Hippocampal formation (tissue), 2 donors: Measurements from ENCODE around the gene WNT9B.

Source experiments
- DNase-seq, 2 donors: peaks; one replicate each; lab custom pipeline; 2025; lab: John Stamatoyannopoulos, UW

Gene WNT9B

DNA sequence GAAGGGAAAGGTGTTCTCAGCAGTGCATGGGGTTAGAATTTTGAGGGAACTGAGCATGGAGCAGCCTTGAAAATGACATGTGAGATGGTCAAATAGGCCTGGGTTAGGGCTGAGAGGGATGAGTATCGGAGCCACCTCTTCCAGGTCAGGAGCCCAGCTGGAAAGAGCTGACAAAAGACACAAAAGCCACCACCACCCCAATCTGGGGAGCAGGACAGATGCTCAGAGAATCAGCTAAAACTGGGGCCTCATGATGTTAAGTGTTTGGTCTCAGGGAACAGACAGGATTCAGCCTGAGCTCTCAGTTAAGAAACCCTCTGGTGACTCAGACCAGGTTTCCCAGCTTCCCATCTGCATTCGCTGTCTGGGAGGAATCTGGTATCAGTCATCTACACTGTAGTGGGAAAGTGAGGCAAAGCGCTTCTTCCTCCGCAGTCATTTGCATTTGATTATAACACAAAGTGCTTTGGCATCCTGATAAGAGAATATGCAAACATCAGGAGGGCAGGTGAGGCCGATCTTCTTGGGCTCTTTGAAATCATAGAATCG is 2.6 kb downstream of the WNT9B start:
- DNase-seq, result no peak

- DNase-seq, result no peak
These were observed 3.1 kb downstream of the WNT9B start for GRCh38 chr17:46854515-46854914.

GRCh38 chr17:46854948-46855347 is 3.6 kb downstream of the WNT9B start:
- DNase-seq, result no peak

- no peak for DNase-seq
These were observed 6.2 kb downstream of the WNT9B start for GRCh38 chr17:46857600-46857999.

GRCh38 chr17:46859996-46860395 is 8.6 kb downstream of the WNT9B start:
- no peak for DNase-seq

DNA sequence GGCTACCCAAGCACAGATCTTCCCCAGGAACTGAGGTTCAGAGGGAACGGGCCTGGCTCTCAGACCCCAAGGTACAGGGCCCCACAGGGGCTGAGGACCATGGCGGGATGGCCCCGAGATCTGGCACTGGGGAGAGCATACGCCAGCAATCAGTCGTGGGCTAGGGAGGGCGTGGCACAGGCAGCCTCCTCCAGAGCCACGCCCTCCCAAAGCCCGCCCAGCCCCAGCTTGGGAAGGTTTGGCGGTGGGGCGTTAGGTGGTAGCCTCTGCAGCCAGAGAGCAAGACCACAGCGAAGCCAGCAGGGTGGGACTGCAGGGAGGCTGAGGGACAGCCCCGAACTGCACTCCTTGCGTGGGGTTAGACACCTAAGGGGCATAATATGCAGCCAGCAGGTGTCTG is 11.6 kb downstream of the WNT9B start:
- DNase-seq, result no peak

- no peak for DNase-seq
These were observed 12.2 kb downstream of the WNT9B start for GRCh38 chr17:46863383-46864121.

- no peak for DNase-seq
These were observed 13.7 kb downstream of the WNT9B start for GRCh38 chr17:46865100-46865499.

DNA sequence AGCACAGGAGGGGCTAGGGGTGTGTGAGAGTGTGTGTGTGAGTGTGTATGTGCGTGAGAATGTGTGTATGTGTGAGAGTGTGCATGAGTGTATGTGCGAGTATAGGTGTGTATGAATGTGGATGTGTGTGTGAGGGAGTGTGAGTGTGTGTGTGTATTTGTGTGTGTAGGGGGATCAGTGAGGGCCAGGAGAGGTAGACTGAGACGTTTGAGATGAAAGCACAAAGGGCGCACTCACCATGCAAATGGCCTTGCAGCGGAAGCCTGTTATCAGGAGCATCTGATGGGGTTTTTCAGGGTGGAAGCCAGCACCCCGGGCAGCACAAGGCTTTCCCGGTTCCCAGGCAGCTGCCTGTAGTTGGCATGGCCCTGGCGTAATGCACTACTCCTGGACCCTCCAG is 14.9 kb downstream of the WNT9B start:
- no peak for DNase-seq

GRCh38 chr17:46866747-46867146 is 15.4 kb downstream of the WNT9B start:
- no peak for DNase-seq

GRCh38 chr17:46868689-46869187 is 17.4 kb downstream of the WNT9B start:
- DNase-seq, result no peak

- no peak for DNase-seq
These were observed 17.9 kb downstream of the WNT9B start for GRCh38 chr17:46869296-46869695.

- no peak for DNase-seq
These were observed 18.8 kb downstream of the WNT9B start for GRCh38 chr17:46869975-46870803.

DNA sequence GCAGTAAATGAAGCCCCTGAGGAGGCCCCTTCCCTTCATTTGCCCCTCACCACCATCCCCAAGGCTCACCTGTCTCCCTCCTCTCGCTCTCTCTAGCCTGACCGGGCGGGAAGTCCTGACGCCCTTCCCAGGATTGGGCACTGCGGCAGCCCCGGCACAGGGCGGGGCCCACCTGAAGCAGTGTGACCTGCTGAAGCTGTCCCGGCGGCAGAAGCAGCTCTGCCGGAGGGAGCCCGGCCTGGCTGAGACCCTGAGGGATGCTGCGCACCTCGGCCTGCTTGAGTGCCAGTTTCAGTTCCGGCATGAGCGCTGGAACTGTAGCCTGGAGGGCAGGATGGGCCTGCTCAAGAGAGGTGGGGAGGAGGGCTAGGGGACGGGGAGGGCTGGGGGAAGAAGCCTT is 21.0 kb downstream of the WNT9B start:
- no peak for DNase-seq

DNA sequence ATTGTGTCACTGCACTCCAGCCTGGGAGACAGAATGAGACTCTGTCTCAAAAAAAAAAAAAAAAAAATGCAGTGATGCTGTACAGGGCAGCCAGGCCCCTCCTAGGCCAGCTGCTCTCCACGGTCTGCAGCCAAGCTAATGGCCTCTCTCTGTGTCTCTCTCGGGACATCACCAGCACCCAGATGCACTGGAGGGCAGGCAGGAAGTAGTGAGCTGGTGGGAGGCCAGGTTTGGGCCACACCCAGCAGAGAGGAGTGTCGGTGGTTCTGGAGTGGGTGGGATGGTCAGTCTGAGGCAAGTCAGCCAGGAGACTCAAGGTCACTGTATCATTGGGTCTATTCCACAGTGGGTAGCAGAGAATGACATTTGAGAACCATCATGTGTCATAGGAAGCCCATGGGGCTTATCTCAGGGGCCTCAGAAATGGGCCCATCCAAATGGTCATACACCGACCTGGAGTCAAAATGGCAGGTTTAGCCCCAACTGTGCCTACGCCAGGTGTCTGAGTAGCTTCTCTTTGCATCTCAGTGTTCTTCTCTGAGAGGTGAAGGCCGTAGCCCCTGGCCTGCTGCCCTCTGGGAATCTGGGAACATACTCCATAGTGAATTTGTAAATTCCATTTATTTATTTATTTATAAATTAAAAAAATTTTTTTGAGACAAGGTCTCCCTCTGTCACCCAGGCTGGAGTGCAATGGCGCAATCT is 22.7 kb downstream of the WNT9B start:
- no peak for DNase-seq

- DNase-seq, result no peak
These were observed 23.5 kb downstream of the WNT9B start for GRCh38 chr17:46874906-46875305.

DNA sequence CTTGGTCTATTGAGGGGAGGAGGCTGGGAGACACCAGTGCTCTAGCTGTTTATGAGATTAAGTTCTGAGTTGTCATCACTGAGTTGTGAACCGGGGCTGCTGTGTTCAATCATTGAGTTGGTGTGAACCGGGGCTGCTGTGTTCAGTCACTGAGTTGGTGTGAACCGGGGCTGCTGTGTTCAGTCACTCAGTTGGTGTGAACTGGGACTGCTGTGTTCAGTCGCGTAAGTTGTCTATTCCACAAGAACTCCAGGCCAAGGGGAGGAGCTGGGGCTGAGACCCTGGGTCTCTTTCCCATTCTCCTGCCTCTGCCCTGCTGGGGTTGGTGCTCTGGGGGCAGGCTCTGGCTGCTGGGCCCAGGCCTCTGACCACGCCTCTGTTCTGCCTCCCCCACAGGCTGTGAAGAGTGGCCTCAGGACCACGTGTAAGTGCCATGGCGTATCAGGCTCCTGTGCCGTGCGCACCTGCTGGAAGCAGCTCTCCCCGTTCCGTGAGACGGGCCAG is 24.5 kb downstream of the WNT9B start:
- DNase-seq, result no peak

DNA sequence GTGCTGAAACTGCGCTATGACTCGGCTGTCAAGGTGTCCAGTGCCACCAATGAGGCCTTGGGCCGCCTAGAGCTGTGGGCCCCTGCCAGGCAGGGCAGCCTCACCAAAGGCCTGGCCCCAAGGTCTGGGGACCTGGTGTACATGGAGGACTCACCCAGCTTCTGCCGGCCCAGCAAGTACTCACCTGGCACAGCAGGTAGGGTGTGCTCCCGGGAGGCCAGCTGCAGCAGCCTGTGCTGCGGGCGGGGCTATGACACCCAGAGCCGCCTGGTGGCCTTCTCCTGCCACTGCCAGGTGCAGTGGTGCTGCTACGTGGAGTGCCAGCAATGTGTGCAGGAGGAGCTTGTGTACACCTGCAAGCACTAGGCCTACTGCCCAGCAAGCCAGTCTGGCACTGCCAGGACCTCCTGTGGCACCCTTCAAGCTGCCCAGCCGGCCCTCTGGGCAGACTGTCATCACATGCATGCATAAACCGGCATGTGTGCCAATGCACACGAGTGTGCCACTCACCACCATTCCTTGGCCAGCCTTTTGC is 25.0 kb downstream of the WNT9B start:
- DNase-seq, result no peak

DNA sequence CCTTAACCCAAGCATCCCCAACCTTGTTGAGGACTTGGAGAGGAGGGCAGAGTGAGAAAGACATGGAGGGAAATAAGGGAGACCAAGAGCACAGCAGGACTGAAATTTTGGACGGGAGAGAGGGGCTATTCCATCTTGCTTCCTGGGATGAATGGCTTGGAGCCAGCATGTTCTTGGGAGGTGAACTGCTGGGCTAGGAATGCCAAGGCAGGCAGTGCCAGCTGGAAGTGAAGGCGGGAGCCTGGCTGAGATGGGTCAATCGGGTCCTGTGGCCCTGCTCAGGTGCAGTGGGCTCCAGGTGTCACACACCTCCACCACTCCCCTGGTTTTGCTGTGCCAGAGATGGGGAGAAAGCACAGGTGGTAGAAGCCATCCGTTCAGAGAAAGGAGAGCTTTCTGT is 25.5 kb downstream of the WNT9B start:
- DNase-seq, result no peak

DNA sequence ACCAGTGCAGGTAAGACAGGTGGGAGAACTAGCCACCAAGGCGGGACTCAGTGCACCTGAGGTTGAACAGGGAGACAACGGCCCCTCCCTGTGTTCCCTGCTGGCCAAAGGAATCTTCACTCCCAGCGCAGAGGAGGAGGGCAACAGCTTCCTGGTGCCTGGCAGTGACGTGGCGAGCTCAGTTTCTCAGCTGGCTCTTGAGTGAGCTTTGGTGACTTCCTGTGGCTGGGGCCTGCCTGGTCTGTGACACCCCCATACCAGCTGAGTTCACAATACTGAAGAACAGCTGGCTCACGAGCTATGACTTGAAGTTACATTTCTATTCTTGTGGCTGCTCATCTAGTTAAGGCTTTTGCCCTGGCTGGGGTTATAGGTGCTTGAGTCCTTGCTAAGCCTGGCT is 26.1 kb downstream of the WNT9B start:
- DNase-seq, result no peak

DNA sequence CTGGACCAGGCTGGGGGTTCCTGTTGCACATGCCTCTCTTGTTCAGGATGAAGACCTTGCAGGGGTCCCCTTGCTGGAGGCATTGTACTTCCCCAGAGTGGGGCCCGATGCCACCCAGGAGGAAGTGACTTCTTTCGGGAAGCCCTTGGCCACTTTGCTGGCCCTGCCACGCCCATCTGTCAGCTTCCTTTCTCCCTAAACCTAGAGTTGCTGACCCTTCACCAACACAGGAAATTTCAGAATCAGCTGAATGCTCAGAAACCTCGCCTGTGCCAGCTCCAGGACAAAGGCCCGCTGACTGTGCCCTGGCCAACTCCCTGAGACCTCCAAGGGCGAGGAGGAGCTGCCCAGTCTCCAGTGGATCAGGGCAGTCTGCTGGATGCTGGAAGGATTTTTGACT is 26.7 kb downstream of the WNT9B start:
- DNase-seq, result peak in 1 of 2 donors; percentile 30

DNA sequence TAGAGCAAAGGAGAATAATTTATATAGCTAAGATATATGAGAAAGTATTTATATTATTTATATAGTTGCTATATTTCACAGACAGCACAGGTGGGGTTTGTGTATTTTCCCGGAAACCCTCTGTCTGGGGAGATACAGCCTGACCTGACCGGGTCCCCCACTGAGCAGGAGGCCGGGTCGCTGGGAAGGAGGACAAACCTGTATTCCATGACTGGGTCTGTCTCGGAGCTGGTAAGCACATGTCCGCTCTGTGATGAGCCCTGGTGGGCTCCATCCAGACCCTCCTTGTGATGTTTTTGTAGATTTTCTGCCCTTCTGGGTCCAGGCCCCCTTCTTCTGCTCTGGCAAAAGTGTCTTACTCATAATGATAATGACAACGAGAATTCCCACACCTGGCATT is 27.7 kb downstream of the WNT9B start:
- no peak for DNase-seq
